Activated T-helper 2 cell treated with anti-CD3 and anti-CD28 coated beads, Interferon-gamma antibody, Interleukin-2, Interleukin-4, amounts not matched to agents 10 μg/mL and 5 μg/mL and 100 μg/mL, durations not matched to agents 14 hours and 24 hours and 36 hours (primary cell): ENCODE data around the gene HSPD1. TPM values are rescaled to one million over a fixed set of nuclear protein-coding genes. Genes with fewer than 3 reads are reported as not detected.
"Not testable (repeated sequence)": the region's sequence is repeated elsewhere in the genome, so short reads cannot be mapped to it uniquely, and the experiment has no call there.

Experiments used
- DNase-seq: peaks from one replicate; pipeline ENCODE4 v3.0.0; 2021; ENCODE audit warnings: low spot score
- H3K27ac Mint-ChIP-seq: one replicate; pipeline ENCODE4 v1.8.0; 2021; ENCODE audit warnings: mixed read lengths
- H3K27me3 Mint-ChIP-seq: one replicate; pipeline ENCODE4 v1.8.0; 2021; ENCODE audit warnings: low read depth, mixed read lengths
- H3K36me3 Mint-ChIP-seq: one replicate; pipeline ENCODE4 v1.8.0; 2021; ENCODE audit warnings: low read depth, mixed read lengths
- H3K4me1 Mint-ChIP-seq: one replicate; pipeline ENCODE4 v1.8.0; 2021; ENCODE audit warnings: low read depth, mixed read lengths
- H3K4me3 Mint-ChIP-seq: one replicate; pipeline ENCODE4 v1.8.0; 2021; ENCODE audit warnings: low read depth, mild to moderate bottlenecking, moderate library complexity, mixed read lengths
- H3K9me3 Mint-ChIP-seq: one replicate; pipeline ENCODE4 v1.8.0; 2021; ENCODE audit warnings: mixed read lengths
- intact Hi-C: fragments of 100-400 bp; cut with micrococcal nuclease; formaldehyde crosslinking; loops from one replicate; pipeline ENCODE4 v1.15.1; 2023
- total RNA-seq: library from RNA; stranded (reverse); gene quantifications from 2 replicates; pipeline ENCODE4 v1.2.3, GENCODE V29; 2022

Gene HSPD1
- total RNA-seq, 1 donor from 2014 or later, result 749 TPM

- no peak for DNase-seq
- H3K27ac Mint-ChIP-seq, result no peak overlapping the region
- intact Hi-C loops, result no loop called here
- H3K9me3 Mint-ChIP-seq, result peaks cover 20% of the 10 kb centered on the region
- H3K4me1 Mint-ChIP-seq, result peaks cover 5% of the 10 kb centered on the region
- H3K27me3 Mint-ChIP-seq, result no peaks in the 10 kb centered on the region
- no peak overlapping the region for H3K4me3 Mint-ChIP-seq
- H3K36me3 Mint-ChIP-seq, result peaks cover 94% of the 10 kb centered on the region
Measured at GRCh38 chr2:197486175-197486574, 13.5 kb downstream of the HSPD1 start.

DNA sequence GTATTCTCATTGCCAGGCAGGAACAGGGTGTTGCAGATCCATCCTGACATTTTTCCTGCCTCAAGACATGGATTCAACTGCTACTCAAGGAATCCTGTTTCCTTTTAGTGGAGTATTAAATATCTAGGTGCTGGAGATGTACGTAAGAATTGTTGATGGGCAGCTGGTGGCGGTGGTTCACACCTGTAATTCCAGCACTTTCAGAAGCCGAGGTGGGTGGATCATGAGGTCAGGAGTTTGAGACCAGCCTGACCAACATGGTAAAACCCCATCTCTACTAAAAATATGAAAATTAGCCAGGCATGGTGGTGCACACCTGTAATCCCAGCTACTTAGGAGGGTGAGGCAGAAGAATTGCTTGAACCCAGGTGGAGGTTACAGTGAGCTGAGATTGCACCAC, 15.4 kb downstream of the HSPD1 start:
- H3K4me1 Mint-ChIP-seq, H3K27me3 Mint-ChIP-seq, H3K27ac Mint-ChIP-seq, H3K4me3 Mint-ChIP-seq, DNase-seq, intact Hi-C loops: not testable (repeated sequence)
- Mint-ChIP-seq H3K36me3 (peaks cover 91% of the 10 kb centered on the region), H3K9me3 (peaks cover 20% of the 10 kb centered on the region)

DNA sequence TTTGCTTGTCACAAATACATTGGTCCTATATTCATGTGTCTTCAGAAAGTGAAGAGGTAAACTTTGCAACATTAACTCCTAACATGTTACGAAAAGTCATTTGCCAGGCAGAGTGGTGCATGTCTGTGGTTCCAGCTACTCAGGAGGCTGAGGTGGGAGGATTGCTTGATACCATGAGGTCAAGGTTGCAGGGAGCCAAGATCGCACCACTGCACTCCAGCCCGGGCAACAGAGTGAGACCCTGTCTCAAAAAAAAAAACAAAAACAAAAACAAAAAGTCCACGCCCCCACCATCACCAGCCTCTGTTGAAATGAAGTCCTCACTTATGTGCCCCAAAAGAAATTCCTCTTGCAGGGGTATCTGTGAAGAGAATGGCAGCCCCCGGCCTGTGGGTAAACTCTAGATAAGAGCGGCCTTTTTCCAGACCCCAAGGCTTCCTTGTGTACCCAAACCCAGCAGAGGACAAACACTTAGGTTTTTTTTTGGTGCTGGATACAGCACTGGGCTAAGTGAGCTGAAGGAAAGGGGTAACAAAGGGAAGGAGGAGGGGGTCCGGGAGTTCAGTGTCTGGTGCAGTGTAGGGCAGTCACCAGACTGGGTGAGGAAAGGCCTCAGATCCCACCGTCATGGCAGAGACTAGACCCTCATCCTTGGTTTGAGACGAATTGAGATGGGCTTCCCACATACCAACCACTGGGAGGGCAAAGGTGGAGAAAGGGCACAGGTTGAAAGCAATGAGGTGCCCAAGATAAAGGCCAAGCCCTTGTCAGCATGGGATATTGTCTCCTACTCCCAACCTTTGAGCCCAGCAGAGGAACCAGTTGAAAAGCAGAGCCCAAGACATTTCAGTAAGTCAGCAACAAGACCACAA, 19.2 kb downstream of the HSPD1 start:
- Mint-ChIP-seq H3K9me3 (peaks cover 16% of the 10 kb centered on the region), H3K27ac (no peak overlapping the region), H3K36me3 (peaks cover 82% of the 10 kb centered on the region), H3K4me3 (no peak overlapping the region), H3K4me1 (peaks cover 4% of the 10 kb centered on the region), H3K27me3 (no peaks in the 10 kb centered on the region)
- intact Hi-C loops, result no loop called here
- no peak for DNase-seq

DNA sequence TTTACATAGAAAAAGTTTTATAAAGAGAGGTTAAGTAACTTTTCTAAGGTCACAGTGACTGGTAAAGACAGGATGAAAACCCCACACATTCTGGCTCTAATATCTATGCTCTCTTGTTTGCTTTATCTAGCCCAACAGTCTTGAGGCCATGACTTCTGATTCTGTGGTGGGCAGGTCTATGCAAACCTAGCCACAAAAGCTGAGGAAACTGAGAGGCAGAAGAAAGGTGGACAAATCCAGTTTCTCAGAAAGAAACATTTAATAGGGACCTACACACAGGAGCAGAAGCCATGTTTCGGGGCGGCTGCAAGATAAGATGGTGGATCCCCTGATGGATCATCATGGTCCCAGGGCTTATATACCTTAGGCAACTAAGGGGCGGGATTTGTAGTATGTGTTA, 21.8 kb downstream of the HSPD1 start:
- intact Hi-C loops, result no loop called here
- Mint-ChIP-seq H3K27me3 (no peaks in the 10 kb centered on the region), H3K36me3 (peaks cover 73% of the 10 kb centered on the region), H3K27ac (no peak overlapping the region), H3K4me3 (no peak overlapping the region), H3K4me1 (peaks cover 4% of the 10 kb centered on the region), H3K9me3 (no peaks in the 10 kb centered on the region)
- DNase-seq, result no peak

- Mint-ChIP-seq H3K4me3 (no peak overlapping the region), H3K27ac (no peak overlapping the region), H3K36me3 (peaks cover 50% of the 10 kb centered on the region), H3K4me1 (peaks cover 2% of the 10 kb centered on the region), H3K9me3 (no peaks in the 10 kb centered on the region), H3K27me3 (no peaks in the 10 kb centered on the region)
- no peak for DNase-seq
- intact Hi-C loops, result no loop called here
Measured at GRCh38 chr2:197472166-197472565, 27.5 kb downstream of the HSPD1 start.

- intact Hi-C loops, result no loop called here
- H3K36me3 Mint-ChIP-seq, result peaks cover 57% of the 10 kb centered on the region
- no peak overlapping the region for H3K4me3 Mint-ChIP-seq
- no peaks in the 10 kb centered on the region for H3K27me3 Mint-ChIP-seq
- peaks cover 1% of the 10 kb centered on the region for H3K4me1 Mint-ChIP-seq
- H3K27ac Mint-ChIP-seq, result no peak overlapping the region
- DNase-seq, result no peak
- H3K9me3 Mint-ChIP-seq, result no peaks in the 10 kb centered on the region
Measured at GRCh38 chr2:197464175-197464574, 35.5 kb downstream of the HSPD1 start.

DNA sequence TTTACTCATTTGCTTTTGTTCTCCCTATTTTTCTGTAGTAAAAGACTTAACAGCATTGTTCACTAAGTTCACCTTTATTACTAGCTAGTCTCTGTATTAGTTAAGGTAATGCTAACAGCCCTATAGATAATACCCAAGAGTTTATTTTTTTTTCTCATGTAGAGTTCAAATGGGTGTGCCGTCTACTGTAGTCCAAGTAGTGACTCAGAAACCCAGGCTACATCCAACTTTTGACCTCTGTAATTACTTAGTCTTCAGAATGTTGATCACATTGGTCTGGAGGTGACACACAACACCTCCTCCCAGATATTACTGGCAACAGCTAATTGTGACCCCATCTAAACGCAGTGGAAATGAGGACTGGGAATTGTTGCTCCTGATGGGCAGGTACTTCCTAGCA, 38.6 kb downstream of the HSPD1 start:
- Mint-ChIP-seq H3K36me3 (peaks cover 46% of the 10 kb centered on the region), H3K4me1 (peaks cover 5% of the 10 kb centered on the region), H3K27me3 (no peaks in the 10 kb centered on the region), H3K9me3 (no peaks in the 10 kb centered on the region), H3K27ac (no peak overlapping the region), H3K4me3 (no peak overlapping the region)
- intact Hi-C loops, result no loop called here
- no peak for DNase-seq

DNA sequence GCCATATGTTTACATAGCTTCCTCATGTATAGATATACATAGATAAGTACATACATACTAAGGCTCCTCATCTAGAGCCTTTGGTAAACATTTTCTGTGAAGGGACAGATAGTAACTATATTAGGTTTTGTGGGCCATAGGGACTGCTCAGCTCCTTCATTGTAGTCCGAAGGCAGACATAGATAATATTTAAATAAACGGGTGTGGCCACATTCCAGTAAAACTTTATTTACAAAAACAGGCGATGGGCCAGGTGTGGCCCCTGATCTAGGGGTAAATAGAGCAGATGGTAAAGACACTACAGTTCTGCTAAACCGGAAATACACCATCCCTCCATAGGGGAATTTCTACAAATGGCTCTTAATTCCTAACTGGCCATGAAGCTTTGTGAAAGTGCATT, 39.0 kb downstream of the HSPD1 start:
- no peak for DNase-seq
- H3K9me3 Mint-ChIP-seq, result no peaks in the 10 kb centered on the region
- no peaks in the 10 kb centered on the region for H3K27me3 Mint-ChIP-seq
- no peak overlapping the region for H3K27ac Mint-ChIP-seq
- intact Hi-C loops, result no loop called here
- H3K4me1 Mint-ChIP-seq, result peaks cover 7% of the 10 kb centered on the region
- H3K36me3 Mint-ChIP-seq, result peaks cover 47% of the 10 kb centered on the region
- H3K4me3 Mint-ChIP-seq, result no peak overlapping the region

DNA sequence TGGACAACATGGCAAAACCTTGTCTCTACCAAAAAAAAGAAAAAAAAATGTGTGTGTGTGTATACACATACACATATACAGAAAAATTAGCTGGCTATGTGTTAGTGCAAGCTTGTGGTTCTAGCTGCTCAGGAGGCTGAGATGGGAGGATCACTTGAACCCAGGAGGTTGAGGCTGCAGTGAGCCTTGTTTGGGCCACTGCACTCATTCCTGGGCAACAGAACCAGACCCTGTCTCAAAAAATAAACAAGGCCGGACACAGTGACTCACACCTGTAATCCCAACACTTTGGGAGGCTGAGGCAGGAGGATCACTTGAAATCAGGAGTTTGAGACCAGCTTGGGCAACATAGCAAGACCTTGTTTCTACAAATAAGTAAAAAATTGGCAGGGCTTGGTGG, 44.2 kb downstream of the HSPD1 start:
- intact Hi-C loops, result loop anchor here (2.0 kb wide), 1 partner anchor 817 kb away; the partner anchor contains the start of gene CCDC150
- DNase-seq, result no peak
- peak overlapping the region; percentile 6 for H3K27ac Mint-ChIP-seq
- H3K36me3 Mint-ChIP-seq, result peaks cover 25% of the 10 kb centered on the region
- H3K4me1 Mint-ChIP-seq, result peaks cover 26% of the 10 kb centered on the region
- H3K9me3 Mint-ChIP-seq, result no peaks in the 10 kb centered on the region
- H3K27me3 Mint-ChIP-seq, result no peaks in the 10 kb centered on the region
- H3K4me3 Mint-ChIP-seq, result no peak overlapping the region

DNA sequence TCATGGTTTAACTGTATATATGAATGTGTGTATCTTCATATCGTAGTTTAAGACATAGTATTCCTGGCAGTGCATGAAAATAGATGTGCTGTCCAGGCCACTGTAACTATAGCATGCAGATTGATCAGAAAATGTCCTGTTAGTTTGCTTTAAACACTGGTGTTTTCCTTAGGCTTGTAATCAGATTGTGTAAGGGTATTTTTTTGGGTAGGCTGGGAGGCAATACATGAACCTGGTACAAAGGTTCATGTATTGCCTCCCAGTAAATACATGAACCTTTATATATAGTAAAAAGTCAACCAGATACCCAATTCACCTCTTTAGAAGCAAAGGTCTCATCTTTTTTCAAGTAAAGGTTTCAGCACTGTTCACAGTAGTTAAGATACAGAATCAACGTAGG, 44.7 kb downstream of the HSPD1 start:
- Mint-ChIP-seq H3K36me3 (peaks cover 20% of the 10 kb centered on the region), H3K27me3 (no peaks in the 10 kb centered on the region), H3K27ac (peak overlapping the region; percentile 100), H3K4me1 (peaks cover 26% of the 10 kb centered on the region), H3K9me3 (no peaks in the 10 kb centered on the region), H3K4me3 (peak overlapping the region; percentile 99)
- intact Hi-C loops, result loop anchor here (2.0 kb wide), 1 partner anchor 816 kb away; the partner anchor contains the start of gene CCDC150
- DNase-seq, result no peak

- Mint-ChIP-seq H3K27me3 (no peaks in the 10 kb centered on the region), H3K4me3 (peak overlapping the region; percentile 99), H3K4me1 (peaks cover 26% of the 10 kb centered on the region), H3K27ac (peak overlapping the region; percentile 100), H3K9me3 (no peaks in the 10 kb centered on the region), H3K36me3 (peaks cover 12% of the 10 kb centered on the region)
- intact Hi-C loops, result loop anchor here (1.0 to 2.0 kb wide), 5 partner anchors 19 to 815 kb away; partner anchors contain the start of genes CCDC150, HSPE1, MARS2 and MOB4
- DNase-seq, result no peak
Measured at GRCh38 chr2:197453914-197454398, 45.7 kb downstream of the HSPD1 start.

- H3K9me3 Mint-ChIP-seq, result no peaks in the 10 kb centered on the region
- intact Hi-C loops, result loop anchor here (1.0 kb wide), 4 partner anchors 18 to 252 kb away; partner anchors contain the start of genes HSPE1, MARS2, MOB4 and SF3B1
- peaks cover 26% of the 10 kb centered on the region for H3K4me1 Mint-ChIP-seq
- H3K4me3 Mint-ChIP-seq, result peak within 1 kb of the TSS; percentile 99
- DNase-seq, result peak; percentile 99
- peak within 1 kb of the TSS; percentile 100 for H3K27ac Mint-ChIP-seq
- H3K36me3 Mint-ChIP-seq, result peaks cover 12% of the 10 kb centered on the region
- no peaks in the 10 kb centered on the region for H3K27me3 Mint-ChIP-seq
Measured at GRCh38 chr2:197453123-197453913, 46.3 kb downstream of the HSPD1 start, which contains the start of gene COQ10B. Gene COQ10B (plus strand): TSS chr2:197453552. CDS start chr2:197453561, 9 bp downstream.
